Measurements from ENCODE around the gene GNPTAB.

GRCh38 chr12:101806265-101806664 lies 24.5 kb downstream of the GNPTAB start:
- TF ChIP-seq, protein P1, sequence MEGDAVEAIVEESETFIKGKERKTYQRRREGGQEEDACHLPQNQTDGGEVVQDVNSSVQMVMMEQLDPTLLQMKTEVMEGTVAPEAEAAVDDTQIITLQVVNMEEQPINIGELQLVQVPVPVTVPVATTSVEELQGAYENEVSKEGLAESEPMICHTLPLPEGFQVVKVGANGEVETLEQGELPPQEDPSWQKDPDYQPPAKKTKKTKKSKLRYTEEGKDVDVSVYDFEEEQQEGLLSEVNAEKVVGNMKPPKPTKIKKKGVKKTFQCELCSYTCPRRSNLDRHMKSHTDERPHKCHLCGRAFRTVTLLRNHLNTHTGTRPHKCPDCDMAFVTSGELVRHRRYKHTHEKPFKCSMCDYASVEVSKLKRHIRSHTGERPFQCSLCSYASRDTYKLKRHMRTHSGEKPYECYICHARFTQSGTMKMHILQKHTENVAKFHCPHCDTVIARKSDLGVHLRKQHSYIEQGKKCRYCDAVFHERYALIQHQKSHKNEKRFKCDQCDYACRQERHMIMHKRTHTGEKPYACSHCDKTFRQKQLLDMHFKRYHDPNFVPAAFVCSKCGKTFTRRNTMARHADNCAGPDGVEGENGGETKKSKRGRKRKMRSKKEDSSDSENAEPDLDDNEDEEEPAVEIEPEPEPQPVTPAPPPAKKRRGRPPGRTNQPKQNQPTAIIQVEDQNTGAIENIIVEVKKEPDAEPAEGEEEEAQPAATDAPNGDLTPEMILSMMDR (conservative IDR thresholded peaks at IDR 0.05; ENCODE audit: low read length): no peak
- TF ChIP-seq EZH2phosphoT487 (IDR thresholded peaks at IDR 0.05; ENCODE audit: borderline replicate concordance, low read depth, low read length): no peak
